ENCODE measurements around the gene DOCK2. TPM values are rescaled to one million over a fixed set of nuclear protein-coding genes. Genes with fewer than 3 reads are reported as not detected.

The DOCK2 gene
- total RNA-seq, 1 donor, result 6.2 TPM

- no peak overlapping the region for H3K4me2 ChIP-seq (ENCODE audit: insufficient read depth, low read length)
- no peaks in the 10 kb centered on the region for H3K9me3 ChIP-seq (ENCODE audit: low read depth, low read length)
- no peaks in the 10 kb centered on the region for H3K79me2 ChIP-seq (ENCODE audit: insufficient read depth, low read length)
- no peak overlapping the region for H3K27ac ChIP-seq (ENCODE audit: low read depth, low read length)
- TF ChIP-seq CTCF (IDR thresholded peaks at IDR 0.05; ENCODE audit: extremely low read depth, low read depth, low read length), result no peak
- H3K36me3 ChIP-seq (ENCODE audit: insufficient read depth, low read length), result no peaks in the 10 kb centered on the region
- no peak overlapping the region for H2AFZ ChIP-seq (ENCODE audit: low read length)
- DNase-seq (ENCODE audit: insufficient read length, low spot score, missing footprints), result no peak
- H3K27me3 ChIP-seq (ENCODE audit: insufficient read depth, low read length), result no peaks in the 10 kb centered on the region
- H4K20me1 ChIP-seq (ENCODE audit: insufficient read depth, low read length), result no peaks in the 10 kb centered on the region
- H3K4me3 ChIP-seq (ENCODE audit: insufficient read depth, low read length), result no peak overlapping the region
- no peaks in the 10 kb centered on the region for H3K4me1 ChIP-seq (ENCODE audit: insufficient read depth, low read length)
Measured at GRCh38 chr5:169997798-169998197, 360.7 kb downstream of the DOCK2 start.

- no peak overlapping the region for H3K4me2 ChIP-seq (ENCODE audit: insufficient read depth, low read length)
- H2AFZ ChIP-seq (ENCODE audit: low read length), result no peak overlapping the region
- no peaks in the 10 kb centered on the region for H3K36me3 ChIP-seq (ENCODE audit: insufficient read depth, low read length)
- H3K27ac ChIP-seq (ENCODE audit: low read depth, low read length), result no peak overlapping the region
- no peak for DNase-seq (ENCODE audit: insufficient read length, low spot score, missing footprints)
- TF ChIP-seq CTCF (IDR thresholded peaks at IDR 0.05; ENCODE audit: extremely low read depth, low read depth, low read length), result no peak
- no peaks in the 10 kb centered on the region for H3K79me2 ChIP-seq (ENCODE audit: insufficient read depth, low read length)
- no peaks in the 10 kb centered on the region for H4K20me1 ChIP-seq (ENCODE audit: insufficient read depth, low read length)
- no peaks in the 10 kb centered on the region for H3K27me3 ChIP-seq (ENCODE audit: insufficient read depth, low read length)
- no peak overlapping the region for H3K4me3 ChIP-seq (ENCODE audit: insufficient read depth, low read length)
- H3K4me1 ChIP-seq (ENCODE audit: insufficient read depth, low read length), result no peaks in the 10 kb centered on the region
- H3K9me3 ChIP-seq (ENCODE audit: low read depth, low read length), result no peaks in the 10 kb centered on the region
Measured at GRCh38 chr5:169999621-170000020, 362.5 kb downstream of the DOCK2 start.

GRCh38 chr5:170000155-170000554 lies 363.1 kb downstream of the DOCK2 start:
- Histone ChIP-seq H4K20me1 (ENCODE audit: insufficient read depth, low read length) (no peaks in the 10 kb centered on the region), H3K27me3 (ENCODE audit: insufficient read depth, low read length) (no peaks in the 10 kb centered on the region), H3K36me3 (ENCODE audit: insufficient read depth, low read length) (no peaks in the 10 kb centered on the region), H3K4me3 (ENCODE audit: insufficient read depth, low read length) (no peak overlapping the region), H3K4me2 (ENCODE audit: insufficient read depth, low read length) (no peak overlapping the region), H3K27ac (ENCODE audit: low read depth, low read length) (no peak overlapping the region), H3K9me3 (ENCODE audit: low read depth, low read length) (no peaks in the 10 kb centered on the region), H2AFZ (ENCODE audit: low read length) (no peak overlapping the region), H3K4me1 (ENCODE audit: insufficient read depth, low read length) (no peaks in the 10 kb centered on the region), H3K79me2 (ENCODE audit: insufficient read depth, low read length) (no peaks in the 10 kb centered on the region)
- TF ChIP-seq CTCF (IDR thresholded peaks at IDR 0.05; ENCODE audit: extremely low read depth, low read depth, low read length), result no peak
- no peak for DNase-seq (ENCODE audit: insufficient read length, low spot score, missing footprints)

- Histone ChIP-seq H3K27me3 (ENCODE audit: insufficient read depth, low read length) (peaks cover under 1% of the 10 kb centered on the region), H3K9me3 (ENCODE audit: low read depth, low read length) (no peaks in the 10 kb centered on the region), H3K4me2 (ENCODE audit: insufficient read depth, low read length) (no peak overlapping the region), H3K27ac (ENCODE audit: low read depth, low read length) (no peak overlapping the region), H2AFZ (ENCODE audit: low read length) (no peak overlapping the region), H3K36me3 (ENCODE audit: insufficient read depth, low read length) (no peaks in the 10 kb centered on the region), H4K20me1 (ENCODE audit: insufficient read depth, low read length) (no peaks in the 10 kb centered on the region), H3K79me2 (ENCODE audit: insufficient read depth, low read length) (no peaks in the 10 kb centered on the region), H3K4me3 (ENCODE audit: insufficient read depth, low read length) (no peak overlapping the region), H3K4me1 (ENCODE audit: insufficient read depth, low read length) (no peaks in the 10 kb centered on the region)
- TF ChIP-seq CTCF (IDR thresholded peaks at IDR 0.05; ENCODE audit: extremely low read depth, low read depth, low read length), result no peak
- no peak for DNase-seq (ENCODE audit: insufficient read length, low spot score, missing footprints)
Measured at GRCh38 chr5:170006021-170006420, 368.9 kb downstream of the DOCK2 start.
